HG03196 (cell line): ENCODE measurements around the gene AHRR.
"Not testable (repeated sequence)": the region's sequence is repeated elsewhere in the genome, so short reads cannot be mapped to it uniquely, and the experiment has no call there.

Experiments
- ATAC-seq: cut with Tn5 transposase; IDR thresholded peaks from one replicate; pipeline ENCODE4 v1.9.1; 2021; ENCODE audit not compliant: unreplicated experiment

The AHRR gene

DNA sequence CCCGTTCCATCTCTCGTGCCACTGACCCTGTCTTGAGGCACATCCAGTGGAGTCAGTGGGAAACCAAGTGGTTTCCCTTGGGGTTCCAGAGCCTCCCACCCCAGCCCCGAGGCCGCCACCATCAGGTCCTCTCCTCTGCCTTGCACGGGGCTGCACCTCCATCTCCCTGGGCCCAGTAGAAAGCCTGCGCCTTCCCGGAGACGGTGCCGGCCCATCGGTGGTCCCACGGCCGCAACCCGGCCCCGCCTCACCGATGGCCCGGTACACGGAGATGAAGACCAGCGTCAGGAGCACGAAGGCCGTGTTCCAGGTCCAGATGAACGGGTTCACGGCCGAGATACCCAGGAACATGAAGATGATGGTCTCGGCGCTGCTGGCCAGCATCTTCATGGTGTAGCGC lies 161.5 kb downstream of the AHRR start:
- ATAC-seq: no peak

DNA sequence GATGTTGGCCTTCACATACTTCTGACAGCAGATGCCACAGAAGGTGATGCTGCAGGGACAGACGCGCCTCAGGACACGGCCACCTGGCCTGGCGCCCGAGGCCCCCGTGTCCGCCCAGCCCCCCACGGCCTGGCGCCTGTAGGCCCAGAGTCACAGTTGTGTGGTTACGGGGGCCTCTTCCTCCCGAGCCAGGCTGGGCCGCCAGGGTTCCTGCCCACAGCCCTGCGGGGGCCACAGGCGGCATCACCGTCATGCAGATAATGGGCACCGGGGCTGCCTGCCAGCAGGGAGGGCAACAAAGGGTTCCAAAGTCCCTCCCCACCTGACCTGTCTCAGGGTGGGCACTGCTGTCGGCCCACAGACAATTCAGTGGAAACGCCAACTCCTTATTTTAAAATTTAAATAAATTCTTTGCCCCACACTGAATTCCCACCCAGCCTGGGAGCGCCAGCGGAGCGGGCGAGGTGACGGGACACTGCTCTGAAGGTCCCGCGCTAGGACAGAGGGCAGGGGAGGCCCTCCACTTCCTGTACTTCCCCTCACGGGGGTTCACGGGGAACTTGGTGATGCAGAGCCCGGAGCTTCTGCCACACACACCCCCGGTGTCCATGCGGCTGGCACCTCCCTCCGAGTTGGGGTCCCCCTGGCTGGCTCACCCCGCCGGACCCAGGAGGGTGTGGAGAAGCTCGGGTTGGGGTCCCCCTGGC lies 162.1 kb downstream of the AHRR start:
- ATAC-seq: no peak

DNA sequence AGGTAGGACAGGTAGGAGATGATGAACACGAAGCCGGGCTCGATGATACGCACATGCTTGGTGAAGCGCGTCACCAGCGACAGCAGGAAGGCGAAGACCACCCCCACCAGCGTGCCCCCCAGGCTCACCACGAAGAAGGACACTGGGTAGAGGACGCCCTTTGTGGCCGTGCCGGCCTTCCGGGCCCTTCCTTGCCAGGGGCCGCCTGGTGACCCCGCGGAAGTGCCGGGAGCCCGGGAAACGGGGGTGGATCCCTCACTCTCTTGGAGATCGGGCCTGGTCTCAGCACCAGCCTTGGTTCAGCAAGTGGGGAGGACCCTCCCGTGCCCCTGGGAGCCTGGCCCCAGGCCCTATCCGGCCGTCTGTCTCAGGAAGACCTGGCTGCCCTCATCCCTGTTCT lies 163.0 kb downstream of the AHRR start:
- no peak for ATAC-seq

DNA sequence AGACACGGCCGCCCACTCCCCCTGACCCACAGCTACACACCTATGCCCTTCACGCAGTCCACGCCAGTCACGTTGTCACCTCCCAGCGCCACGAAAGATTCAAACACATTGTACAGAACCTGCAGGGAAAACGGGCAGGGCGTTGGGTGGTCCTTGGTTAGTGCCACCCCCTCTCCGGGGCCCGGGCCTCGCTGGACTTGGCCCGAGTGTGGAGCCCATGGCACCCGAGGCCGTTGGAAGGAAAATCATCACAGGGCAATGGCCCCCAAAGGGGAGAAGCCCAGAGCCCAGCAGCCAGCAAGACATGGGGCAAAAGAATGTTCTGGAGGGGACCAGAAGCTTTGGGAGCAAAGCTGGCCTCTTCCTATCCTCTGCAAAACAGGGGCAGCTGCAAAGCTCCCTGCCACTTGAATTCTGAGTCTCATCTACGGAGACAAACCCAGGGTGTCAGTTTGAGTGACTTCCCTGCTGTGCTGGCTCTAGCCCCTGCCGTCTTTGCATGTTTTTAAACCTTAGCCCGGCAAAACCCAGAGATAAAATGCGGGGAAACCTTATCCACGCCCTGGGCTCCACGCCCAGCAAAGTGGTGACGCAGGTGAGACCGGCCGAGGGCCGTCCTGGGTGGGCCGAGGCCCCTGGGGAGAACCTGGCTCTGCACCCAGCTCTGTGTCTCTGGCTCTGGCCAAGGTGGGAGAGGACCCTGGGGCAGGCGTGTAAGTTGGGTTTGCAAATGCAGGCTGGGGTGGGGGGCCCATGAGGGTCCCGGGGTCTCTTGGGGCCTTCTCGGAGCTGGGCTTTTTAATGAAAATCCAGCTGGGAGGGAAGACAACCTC lies 163.8 kb downstream of the AHRR start:
- ATAC-seq: no peak

- no peak for ATAC-seq
Measured at GRCh38 chr5:485946-486491, 164.5 kb downstream of the AHRR start.

DNA sequence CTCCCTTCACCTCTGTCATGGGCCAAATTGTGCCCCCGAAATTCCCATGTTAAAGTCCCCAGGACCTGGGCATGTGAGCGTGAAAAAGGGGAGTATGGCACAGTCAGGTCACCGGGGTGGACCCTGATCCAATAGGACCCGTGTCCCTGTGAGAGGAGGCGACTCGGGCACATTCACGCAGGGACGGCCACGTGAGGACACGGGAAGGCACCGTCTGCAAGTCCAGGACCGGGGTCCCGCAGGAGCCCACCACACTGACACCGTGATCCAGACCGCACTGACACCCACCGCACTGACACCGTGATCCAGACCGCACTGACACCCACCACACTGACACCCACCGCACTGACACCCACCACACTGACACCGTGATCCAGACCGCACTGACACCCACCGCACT lies 165.1 kb downstream of the AHRR start:
- not testable (repeated sequence) for ATAC-seq
